Stimulated activated naive CD4-positive, alpha-beta T cell treated with Interleukin-2 at 50 U/mL for 16 hours (primary cell): Measurements from ENCODE around the gene BAZ2A.
A peak's percentile ranks its signal among the peaks of the same experiment; 100 is the strongest.
"Not testable (repeated sequence)": the region's sequence is repeated elsewhere in the genome, so short reads cannot be mapped to it uniquely, and the experiment has no call there.

Experiments used
- DNase-seq: peaks from one replicate; lab custom pipeline; 2025; lab: John Stamatoyannopoulos, UW

BAZ2A gene

GRCh38 chr12:56630180-56630632 lies at the start of gene BAZ2A:
TSS of gene BAZ2A (minus strand) at chr12:56630326. CDS start at chr12:56617530, 12,796 bp downstream.
- peak; percentile 87 for DNase-seq

- no peak for DNase-seq
Observed at GRCh38 chr12:56678852-56679251, 48.7 kb upstream of the BAZ2A start.

GRCh38 chr12:56677680-56678079 lies 47.6 kb upstream of the BAZ2A start:
- no peak for DNase-seq

GRCh38 chr12:56676851-56677580 lies 46.9 kb upstream of the BAZ2A start:
- no peak for DNase-seq

- no peak for DNase-seq
Observed at GRCh38 chr12:56671608-56672007, 41.5 kb upstream of the BAZ2A start.

GRCh38 chr12:56670836-56671235 lies 40.7 kb upstream of the BAZ2A start:
- no peak for DNase-seq

GRCh38 chr12:56668197-56668457 lies 38.0 kb upstream of the BAZ2A start:
- DNase-seq = no peak

GRCh38 chr12:56661979-56662638 lies 32.0 kb upstream of the BAZ2A start:
- no peak for DNase-seq

- DNase-seq = no peak
Observed at GRCh38 chr12:56661560-56661959, 31.4 kb upstream of the BAZ2A start.

- no peak for DNase-seq
Observed at GRCh38 chr12:56658921-56659320, 28.8 kb upstream of the BAZ2A start.

- no peak for DNase-seq
Observed at GRCh38 chr12:56657416-56658379, 27.6 kb upstream of the BAZ2A start.

- DNase-seq = not testable (repeated sequence)
Observed at GRCh38 chr12:56653781-56654180, 23.7 kb upstream of the BAZ2A start.

- DNase-seq = not testable (repeated sequence)
Observed at GRCh38 chr12:56648023-56648422, 17.9 kb upstream of the BAZ2A start.

- DNase-seq = peak; percentile 93
Observed at GRCh38 chr12:56645717-56646446, 15.8 kb upstream of the BAZ2A start, which contains the start of gene ATP5F1B. TSS of gene ATP5F1B (minus strand) at chr12:56645984. CDS start at chr12:56645963, 21 bp downstream.

- DNase-seq = no peak
Observed at GRCh38 chr12:56645201-56645716, 15.1 kb upstream of the BAZ2A start.

- DNase-seq = no peak
Observed at GRCh38 chr12:56644654-56645053, 14.5 kb upstream of the BAZ2A start.

GRCh38 chr12:56641219-56641618 lies 11.1 kb upstream of the BAZ2A start:
- DNase-seq = no peak

GRCh38 chr12:56637621-56638020 lies 7.5 kb upstream of the BAZ2A start:
- no peak for DNase-seq

GRCh38 chr12:56636675-56637540 lies 6.8 kb upstream of the BAZ2A start:
- DNase-seq = peak; percentile 86
